Stimulated activated CD4-positive, alpha-beta T cell treated with anti-CD3 and anti-CD28 coated beads, Interleukin-4, amount 100 ng/mL, for 24 hours (primary cell): ENCODE results near the gene SGPP2.
A peak's percentile ranks its signal among the peaks of the same experiment; 100 is the strongest.
"Not testable (repeated sequence)": the region's sequence is repeated elsewhere in the genome, so short reads cannot be mapped to it uniquely, and the experiment has no call there.

Experiments used
- DNase-seq: peaks from one replicate; pipeline ENCODE4 v3.0.0-alpha.2; 2020

SGPP2 gene

GRCh38 chr2:222532315-222532714, 108.0 kb downstream of the SGPP2 start:
- DNase-seq: no peak

GRCh38 chr2:222535477-222535876, 111.1 kb downstream of the SGPP2 start:
- DNase-seq: no peak

GRCh38 chr2:222538535-222538934, 114.2 kb downstream of the SGPP2 start:
- no peak for DNase-seq

- DNase-seq: no peak
These were observed 120.3 kb downstream of the SGPP2 start for GRCh38 chr2:222544661-222545060.

- no peak for DNase-seq
These were observed 121.8 kb downstream of the SGPP2 start for GRCh38 chr2:222545823-222546795.

GRCh38 chr2:222547083-222547482, 122.7 kb downstream of the SGPP2 start:
- no peak for DNase-seq

GRCh38 chr2:222548992-222549391, 124.6 kb downstream of the SGPP2 start:
- DNase-seq: no peak

- DNase-seq: no peak
These were observed 130.2 kb downstream of the SGPP2 start for GRCh38 chr2:222554517-222554916.

GRCh38 chr2:222561151-222561550, 136.8 kb downstream of the SGPP2 start:
- DNase-seq: no peak

GRCh38 chr2:222561817-222562645, 137.7 kb downstream of the SGPP2 start:
- peak; percentile 42 for DNase-seq

- DNase-seq: no peak
These were observed 138.9 kb downstream of the SGPP2 start for GRCh38 chr2:222563106-222563718.

GRCh38 chr2:222563936-222564335, 139.6 kb downstream of the SGPP2 start:
- no peak for DNase-seq

GRCh38 chr2:222566229-222566628, 141.9 kb downstream of the SGPP2 start:
- no peak for DNase-seq

GRCh38 chr2:222568865-222569264, 144.5 kb downstream of the SGPP2 start:
- DNase-seq: no peak

- no peak for DNase-seq
These were observed 145.5 kb downstream of the SGPP2 start for GRCh38 chr2:222569826-222570225.

GRCh38 chr2:222572264-222572721, 147.9 kb downstream of the SGPP2 start:
- DNase-seq: no peak

- DNase-seq: no peak
These were observed 148.4 kb downstream of the SGPP2 start for GRCh38 chr2:222572751-222573174.

GRCh38 chr2:222575618-222576017, 151.3 kb downstream of the SGPP2 start:
- no peak for DNase-seq

GRCh38 chr2:222576171-222577081, 152.1 kb downstream of the SGPP2 start:
- no peak for DNase-seq

- no peak for DNase-seq
These were observed 153.0 kb downstream of the SGPP2 start for GRCh38 chr2:222577341-222577740.

GRCh38 chr2:222582928-222583327, 158.6 kb downstream of the SGPP2 start:
- DNase-seq: no peak

GRCh38 chr2:222584589-222584988, 160.2 kb downstream of the SGPP2 start:
- DNase-seq: not testable (repeated sequence)
